ENCODE data around the gene SMIM44.

Gene SMIM44

GRCh38 chr19:3459965-3460582, 23.2 kb downstream of the SMIM44 start:
- no peak for FAIRE-seq
- TF ChIP-seq, protein P1, sequence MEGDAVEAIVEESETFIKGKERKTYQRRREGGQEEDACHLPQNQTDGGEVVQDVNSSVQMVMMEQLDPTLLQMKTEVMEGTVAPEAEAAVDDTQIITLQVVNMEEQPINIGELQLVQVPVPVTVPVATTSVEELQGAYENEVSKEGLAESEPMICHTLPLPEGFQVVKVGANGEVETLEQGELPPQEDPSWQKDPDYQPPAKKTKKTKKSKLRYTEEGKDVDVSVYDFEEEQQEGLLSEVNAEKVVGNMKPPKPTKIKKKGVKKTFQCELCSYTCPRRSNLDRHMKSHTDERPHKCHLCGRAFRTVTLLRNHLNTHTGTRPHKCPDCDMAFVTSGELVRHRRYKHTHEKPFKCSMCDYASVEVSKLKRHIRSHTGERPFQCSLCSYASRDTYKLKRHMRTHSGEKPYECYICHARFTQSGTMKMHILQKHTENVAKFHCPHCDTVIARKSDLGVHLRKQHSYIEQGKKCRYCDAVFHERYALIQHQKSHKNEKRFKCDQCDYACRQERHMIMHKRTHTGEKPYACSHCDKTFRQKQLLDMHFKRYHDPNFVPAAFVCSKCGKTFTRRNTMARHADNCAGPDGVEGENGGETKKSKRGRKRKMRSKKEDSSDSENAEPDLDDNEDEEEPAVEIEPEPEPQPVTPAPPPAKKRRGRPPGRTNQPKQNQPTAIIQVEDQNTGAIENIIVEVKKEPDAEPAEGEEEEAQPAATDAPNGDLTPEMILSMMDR (IDR thresholded peaks at IDR 0.05; ENCODE audit: insufficient read depth, missing control alignments) = no peak

GRCh38 chr19:3459089-3459881, 24.0 kb downstream of the SMIM44 start:
- TF ChIP-seq, protein P1 (IDR thresholded peaks at IDR 0.05; ENCODE audit: insufficient read depth, missing control alignments) = no peak
- DNase-seq (ENCODE audit: insufficient read length, low spot score) (no peak), FAIRE-seq (no peak)

More at GRCh38 chr19:3459965-3460582, 23.2 kb downstream of the SMIM44 start:
- no peak for DNase-seq (ENCODE audit: insufficient read length, low spot score)

- no peak for FAIRE-seq
- TF ChIP-seq, protein P1 (IDR thresholded peaks at IDR 0.05; ENCODE audit: insufficient read depth, missing control alignments) = no peak
- DNase-seq (ENCODE audit: insufficient read length, low spot score) = no peak
These were observed 24.8 kb downstream of the SMIM44 start for GRCh38 chr19:3458229-3459088.

GRCh38 chr19:3457528-3458228, 25.6 kb downstream of the SMIM44 start:
- TF ChIP-seq, protein P1 (IDR thresholded peaks at IDR 0.05; ENCODE audit: insufficient read depth, missing control alignments) = no peak
- no peak for FAIRE-seq
- DNase-seq (ENCODE audit: insufficient read length, low spot score) = no peak

- FAIRE-seq (no peak), DNase-seq (ENCODE audit: insufficient read length, low spot score) (no peak)
- TF ChIP-seq, protein P1 (IDR thresholded peaks at IDR 0.05; ENCODE audit: insufficient read depth, missing control alignments) = no peak
These were observed 26.2 kb downstream of the SMIM44 start for GRCh38 chr19:3456925-3457527.

- FAIRE-seq (no peak), DNase-seq (ENCODE audit: insufficient read length, low spot score) (no peak)
- TF ChIP-seq, protein P1 (IDR thresholded peaks at IDR 0.05; ENCODE audit: insufficient read depth, missing control alignments) = no peak
These were observed 27.2 kb downstream of the SMIM44 start for GRCh38 chr19:3455960-3456601.
